HG03066 (cell line): ENCODE measurements around the gene ELMO3.

Experiments
- ATAC-seq: cut with Tn5 transposase; IDR thresholded peaks from one replicate; pipeline ENCODE4 v1.9.1; 2021; ENCODE audit warnings: low read depth; ENCODE audit not compliant: unreplicated experiment

ELMO3 gene, protein sequence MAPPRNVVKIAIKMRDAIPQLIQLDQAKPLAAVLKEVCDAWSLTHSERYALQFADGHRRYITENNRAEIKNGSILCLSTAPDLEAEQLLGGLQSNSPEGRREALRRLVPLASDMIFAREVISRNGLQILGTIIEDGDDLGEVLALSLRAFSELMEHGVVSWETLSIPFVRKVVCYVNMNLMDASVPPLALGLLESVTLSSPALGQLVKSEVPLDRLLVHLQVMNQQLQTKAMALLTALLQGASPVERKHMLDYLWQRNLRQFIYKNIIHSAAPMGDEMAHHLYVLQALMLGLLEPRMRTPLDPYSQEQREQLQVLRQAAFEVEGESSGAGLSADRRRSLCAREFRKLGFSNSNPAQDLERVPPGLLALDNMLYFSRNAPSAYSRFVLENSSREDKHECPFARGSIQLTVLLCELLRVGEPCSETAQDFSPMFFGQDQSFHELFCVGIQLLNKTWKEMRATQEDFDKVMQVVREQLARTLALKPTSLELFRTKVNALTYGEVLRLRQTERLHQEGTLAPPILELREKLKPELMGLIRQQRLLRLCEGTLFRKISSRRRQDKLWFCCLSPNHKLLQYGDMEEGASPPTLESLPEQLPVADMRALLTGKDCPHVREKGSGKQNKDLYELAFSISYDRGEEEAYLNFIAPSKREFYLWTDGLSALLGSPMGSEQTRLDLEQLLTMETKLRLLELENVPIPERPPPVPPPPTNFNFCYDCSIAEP

DNA sequence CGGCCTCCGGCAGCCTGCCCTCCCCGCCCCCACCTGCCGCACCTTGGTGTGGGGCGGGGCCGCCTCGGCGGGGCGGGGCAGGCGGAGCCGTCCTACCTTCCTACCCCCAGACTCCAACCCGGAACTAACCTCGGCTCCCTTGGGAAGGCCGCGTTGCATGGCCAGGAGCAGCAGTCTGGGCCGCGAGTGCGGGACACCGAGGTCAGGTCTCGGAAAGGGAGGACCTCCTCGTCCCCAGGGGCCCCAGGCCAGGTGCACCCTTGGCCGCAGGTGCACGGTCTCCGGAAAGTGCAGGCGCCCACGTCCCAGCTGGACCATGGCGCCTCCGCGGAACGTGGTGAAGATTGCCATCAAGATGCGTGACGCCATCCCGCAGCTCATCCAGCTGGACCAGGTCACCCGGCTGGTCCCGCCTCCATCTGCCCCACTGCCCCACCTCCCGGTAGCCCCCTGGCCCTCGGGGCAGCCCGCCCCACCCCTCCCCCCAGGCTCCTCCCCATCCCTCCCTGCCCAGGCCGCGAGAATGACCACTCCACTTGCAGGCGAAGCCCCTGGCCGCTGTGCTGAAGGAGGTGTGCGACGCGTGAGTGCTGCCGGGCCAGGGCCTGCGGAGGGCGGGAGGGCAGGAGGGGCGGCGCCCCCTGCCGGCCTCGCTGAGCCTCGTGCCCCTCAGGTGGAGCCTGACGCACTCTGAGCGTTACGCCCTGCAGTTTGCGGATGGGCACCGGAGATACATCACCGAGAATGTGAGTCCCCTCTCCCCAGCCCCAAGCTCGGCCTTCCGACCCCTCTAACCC, at the start of gene ELMO3:
Gene ELMO3 (plus strand): TSS at position 121 of the 797 bp plus-strand sequence. CDS start 196 bp downstream, at position 317.
- no peak for ATAC-seq

GRCh38 chr16:67149276-67150046, 49.5 kb upstream of the ELMO3 start:
- no peak for ATAC-seq

DNA sequence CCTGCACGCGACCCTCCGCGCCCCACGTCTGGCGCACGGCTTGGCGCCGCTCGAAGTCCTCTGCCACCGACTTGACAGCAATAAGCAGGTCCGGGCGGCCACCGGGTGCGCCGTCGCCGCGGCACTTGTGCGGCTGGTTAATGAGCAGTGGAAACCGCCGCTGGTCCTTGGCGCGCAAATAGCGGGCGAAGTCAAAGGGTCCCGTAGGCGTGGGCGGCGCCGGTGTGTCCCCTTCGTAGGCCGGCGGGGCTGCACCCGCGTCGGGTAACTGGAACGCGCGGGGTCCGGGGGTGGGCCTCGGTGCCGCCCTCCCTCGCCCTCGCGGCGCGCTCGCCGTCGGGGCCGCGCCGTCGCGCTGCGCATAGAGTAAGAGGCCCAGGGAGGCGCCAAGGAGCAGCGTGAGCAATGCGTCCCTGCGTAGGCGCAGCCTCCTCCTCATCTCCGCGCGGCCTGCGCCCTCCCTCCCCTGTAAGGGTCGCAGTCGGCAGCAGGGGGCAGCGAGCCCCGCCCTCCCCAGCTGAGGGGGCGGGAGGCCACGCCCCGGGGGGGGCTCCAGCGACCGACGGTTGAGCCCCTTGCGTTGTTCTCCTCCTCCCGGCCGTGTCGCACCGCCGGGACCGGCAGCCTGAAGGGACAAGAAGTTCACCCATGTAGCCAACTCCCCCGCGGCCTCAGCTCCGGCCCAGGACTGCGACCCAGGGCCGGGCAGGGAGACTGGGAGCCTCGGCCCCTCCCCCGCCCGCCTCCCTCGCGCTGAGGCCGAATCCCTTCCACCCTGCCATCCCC, 48.7 kb upstream of the ELMO3 start:
- peak; percentile 35 for ATAC-seq

GRCh38 chr16:67150833-67151396, 48.0 kb upstream of the ELMO3 start, which contains the start of gene B3GNT9:
Gene B3GNT9, minus strand, starts transcription at chr16:67150998. Its CDS starts 513 bp downstream, at chr16:67150485.
- peak; percentile 60 for ATAC-seq

GRCh38 chr16:67151431-67152097, 47.4 kb upstream of the ELMO3 start:
- ATAC-seq = no peak

DNA sequence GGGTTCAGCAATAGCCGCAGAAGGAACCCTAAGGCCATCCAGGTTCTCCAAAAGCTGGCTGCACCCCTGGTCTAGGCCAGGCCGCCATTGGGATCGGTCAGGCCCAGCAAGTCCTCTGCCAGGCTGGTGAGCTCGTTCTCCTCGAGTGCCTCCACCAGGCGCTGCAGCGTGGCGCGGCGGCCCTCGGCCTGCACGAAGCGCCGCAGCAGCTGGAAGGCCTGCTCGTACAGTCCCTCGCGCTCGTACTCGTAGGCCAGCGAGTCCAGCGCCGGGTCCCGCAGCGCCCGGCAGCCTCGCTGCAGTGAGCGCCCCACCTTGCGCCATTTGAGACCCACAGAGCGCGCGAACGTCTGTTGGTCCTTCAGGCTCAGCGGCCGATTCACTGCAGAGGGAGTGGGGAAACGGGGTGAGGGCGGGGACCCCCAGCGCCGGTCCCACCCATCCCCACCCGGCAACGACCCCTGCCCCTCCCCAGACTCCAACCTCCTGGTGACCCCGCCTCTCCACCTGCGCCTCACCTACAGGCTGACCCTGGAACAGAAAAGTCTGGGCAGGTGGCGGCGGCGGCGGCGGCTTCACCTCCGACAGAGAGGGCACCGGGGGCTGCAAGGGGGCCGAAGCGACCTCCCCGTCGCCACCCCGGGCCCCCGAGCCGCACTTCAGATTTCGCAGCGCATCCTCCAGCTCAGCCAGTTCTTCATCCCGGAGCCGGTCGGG, 44.2 kb upstream of the ELMO3 start:
- no peak for ATAC-seq

DNA sequence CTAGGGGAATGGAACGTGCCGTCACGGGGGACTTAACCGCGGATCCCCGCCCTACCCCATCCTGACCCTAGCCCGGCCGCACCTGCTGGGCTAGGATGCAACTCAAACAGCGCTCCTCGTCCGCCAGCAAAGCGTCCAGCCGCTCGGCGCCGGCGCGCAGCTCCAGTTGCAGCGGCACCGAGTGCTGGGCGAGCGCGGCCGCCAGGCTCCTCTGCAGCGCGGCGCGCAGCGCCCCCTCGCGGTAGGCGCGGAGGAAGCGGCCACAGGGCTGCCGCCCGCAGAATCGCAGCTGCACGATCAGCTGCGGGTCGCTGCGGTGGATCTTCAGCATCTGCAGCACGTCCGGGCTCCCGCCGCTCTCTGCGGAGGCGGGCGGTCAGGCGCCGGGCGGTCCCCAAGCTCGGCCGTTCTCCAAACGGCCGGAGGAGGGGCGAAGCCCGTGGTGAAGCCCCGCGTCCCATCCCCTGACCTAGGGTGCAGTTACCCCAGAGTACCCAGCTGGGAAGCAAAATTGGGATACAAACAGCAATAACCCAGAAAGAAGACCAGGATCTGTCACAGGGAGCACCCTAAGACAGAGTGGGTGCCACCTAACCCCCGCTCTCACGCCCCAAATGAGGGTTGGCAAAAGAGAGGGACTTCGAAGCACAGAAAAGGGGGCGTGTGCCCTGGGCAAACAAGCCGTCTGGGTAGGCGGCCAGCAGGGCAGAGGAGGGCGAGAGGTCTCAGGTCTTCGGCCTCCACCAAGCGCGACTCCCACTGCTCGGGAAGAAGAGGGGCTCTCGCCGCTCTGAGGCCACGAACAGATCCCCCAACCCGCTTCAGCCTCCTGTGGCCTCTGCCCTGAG, 43.4 kb upstream of the ELMO3 start:
- ATAC-seq = no peak

GRCh38 chr16:67156143-67156844, 42.6 kb upstream of the ELMO3 start:
- ATAC-seq = no peak

GRCh38 chr16:67157106-67157748, 41.7 kb upstream of the ELMO3 start:
- no peak for ATAC-seq

DNA sequence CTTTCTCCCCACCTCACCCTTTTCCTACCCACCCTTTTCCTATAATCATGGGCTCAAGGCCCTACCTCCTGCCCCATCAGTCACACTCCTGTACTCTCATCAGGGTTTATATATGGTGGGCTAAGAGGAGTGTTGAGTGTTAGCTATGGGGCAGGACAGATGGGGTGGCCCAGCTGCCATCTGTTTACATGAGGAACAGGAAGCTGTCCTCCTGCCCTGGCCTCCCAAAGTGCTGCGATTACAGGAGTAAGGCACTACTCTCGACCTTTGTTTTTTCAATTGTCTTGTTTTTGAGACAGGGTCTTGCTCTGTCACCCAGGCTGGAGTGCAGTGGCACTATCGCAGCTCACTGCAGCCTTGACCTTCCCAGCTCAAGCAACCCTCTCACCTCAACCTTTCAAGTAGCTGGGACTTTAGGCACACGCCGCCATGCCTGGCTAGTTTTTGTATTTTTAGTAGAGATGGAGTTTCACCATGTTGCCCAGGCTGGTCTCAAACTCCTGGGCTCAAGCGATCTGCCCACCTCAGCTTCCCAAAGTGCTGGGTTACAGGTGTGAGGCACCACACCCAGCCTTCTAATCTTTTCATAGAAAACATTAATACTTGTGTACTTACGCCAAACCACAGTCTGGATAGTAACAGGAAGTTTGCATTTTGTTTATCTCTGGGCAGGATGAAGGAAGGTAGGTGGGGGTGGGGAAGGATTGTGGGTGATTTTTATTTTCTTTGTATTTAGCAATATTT, 40.9 kb upstream of the ELMO3 start:
- no peak for ATAC-seq

DNA sequence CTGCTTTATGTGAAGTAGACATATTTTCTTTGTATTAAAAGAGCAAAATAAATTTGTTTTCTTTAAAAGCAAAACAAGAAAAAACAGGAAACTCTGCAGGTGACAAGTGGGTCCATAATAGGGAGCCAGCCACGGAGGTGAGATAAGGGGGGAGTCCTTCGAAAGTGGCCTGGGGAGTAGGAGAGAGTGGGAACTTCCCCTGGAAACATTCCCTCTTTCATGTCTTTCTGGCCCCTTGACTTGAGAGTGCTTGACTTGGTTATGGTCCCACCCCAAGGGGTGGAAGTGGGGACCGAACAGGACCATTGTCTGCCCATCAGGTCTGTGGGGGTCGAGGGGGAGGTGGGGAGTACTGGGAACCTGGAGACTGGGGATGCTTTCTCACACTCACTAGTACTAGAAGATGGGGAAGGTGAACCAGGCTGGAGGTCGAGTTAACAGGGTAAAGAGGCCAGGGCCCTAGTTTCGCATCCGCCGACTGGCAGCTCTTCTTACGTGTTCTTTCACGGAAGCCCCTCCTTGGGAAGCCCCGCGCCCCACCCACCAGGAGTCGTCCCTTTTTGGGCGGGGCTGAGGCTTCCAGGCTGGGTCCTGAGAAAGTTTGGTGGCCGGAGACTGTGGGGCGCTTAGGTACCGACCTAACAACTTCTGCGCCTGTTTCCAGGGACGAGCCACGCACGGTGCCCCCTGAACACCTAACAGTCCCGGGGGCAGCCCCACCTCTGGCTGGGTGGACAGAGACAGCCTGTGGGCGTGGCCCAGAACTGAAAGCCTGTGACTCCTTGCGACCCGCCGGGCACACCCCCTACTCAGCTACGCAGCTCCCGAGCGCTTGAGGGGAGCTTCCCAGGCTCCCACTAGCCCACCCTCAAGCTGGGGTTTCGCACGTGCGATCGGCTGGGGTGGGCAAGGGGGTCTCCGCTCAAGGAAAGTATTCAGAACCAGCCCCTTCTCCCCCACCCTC, 40.0 kb upstream of the ELMO3 start:
- ATAC-seq = peak; percentile 34

DNA sequence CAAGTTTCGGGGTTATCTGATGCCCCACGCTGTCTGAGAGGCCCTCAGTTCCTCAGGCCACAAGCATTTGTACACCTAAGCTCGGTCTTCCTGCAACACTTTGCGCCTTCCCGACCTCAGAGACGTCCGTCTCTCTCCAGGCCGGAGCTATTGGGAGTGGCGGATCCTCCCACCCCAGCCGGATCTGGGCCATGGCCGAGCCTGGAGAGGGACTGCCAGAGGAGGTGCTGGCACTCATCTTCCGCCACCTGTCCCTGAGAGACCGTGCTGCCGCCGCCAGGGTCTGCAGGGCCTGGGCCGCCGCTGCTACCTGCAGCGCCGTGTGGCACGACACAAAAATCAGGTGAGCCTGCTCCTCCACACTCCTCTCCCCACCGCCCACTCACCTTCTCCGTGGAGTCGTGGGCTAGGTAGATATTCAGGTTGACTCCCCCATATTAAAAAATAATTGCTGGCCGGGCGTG, 37.3 kb upstream of the ELMO3 start:
- ATAC-seq = no peak

DNA sequence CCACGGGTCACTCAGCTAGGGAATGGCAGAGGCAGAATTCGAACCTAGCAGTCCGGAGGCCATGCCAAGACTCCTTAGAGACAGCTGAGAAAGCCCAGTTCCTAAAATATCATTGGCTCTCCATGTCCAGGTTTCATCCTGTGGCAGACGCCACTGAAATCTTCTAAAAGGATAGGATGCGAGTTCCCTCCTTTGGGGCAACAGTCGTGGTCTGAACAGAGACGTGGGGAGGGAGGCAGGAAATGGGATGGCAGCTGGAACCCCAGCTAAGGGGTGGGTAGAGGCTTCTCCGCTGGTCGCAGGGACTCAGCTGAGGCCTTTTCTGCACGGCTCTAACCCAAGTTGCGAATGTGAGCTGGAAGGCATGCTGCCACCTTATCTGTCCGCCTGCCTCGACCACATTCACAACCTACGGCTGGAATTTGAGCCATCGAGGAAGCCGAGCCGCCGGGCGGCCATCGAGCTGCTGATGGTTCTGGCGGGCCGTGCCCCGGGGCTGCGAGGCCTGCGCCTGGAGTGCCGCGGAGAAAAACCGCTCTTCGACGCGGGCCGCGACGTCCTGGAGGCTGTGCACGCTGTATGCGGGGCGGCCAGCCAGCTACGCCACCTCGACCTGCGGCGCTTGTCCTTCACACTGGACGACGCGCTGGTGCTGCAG, 36.3 kb upstream of the ELMO3 start:
- no peak for ATAC-seq
